ELR (cell line): Measurements from ENCODE around the gene HHATL.

ENCODE experiments used
- DNase-seq: peaks from one replicate; pipeline ENCODE4 v3.0.0-alpha.2; 2015; ENCODE audit warnings: low read depth

Gene HHATL

DNA sequence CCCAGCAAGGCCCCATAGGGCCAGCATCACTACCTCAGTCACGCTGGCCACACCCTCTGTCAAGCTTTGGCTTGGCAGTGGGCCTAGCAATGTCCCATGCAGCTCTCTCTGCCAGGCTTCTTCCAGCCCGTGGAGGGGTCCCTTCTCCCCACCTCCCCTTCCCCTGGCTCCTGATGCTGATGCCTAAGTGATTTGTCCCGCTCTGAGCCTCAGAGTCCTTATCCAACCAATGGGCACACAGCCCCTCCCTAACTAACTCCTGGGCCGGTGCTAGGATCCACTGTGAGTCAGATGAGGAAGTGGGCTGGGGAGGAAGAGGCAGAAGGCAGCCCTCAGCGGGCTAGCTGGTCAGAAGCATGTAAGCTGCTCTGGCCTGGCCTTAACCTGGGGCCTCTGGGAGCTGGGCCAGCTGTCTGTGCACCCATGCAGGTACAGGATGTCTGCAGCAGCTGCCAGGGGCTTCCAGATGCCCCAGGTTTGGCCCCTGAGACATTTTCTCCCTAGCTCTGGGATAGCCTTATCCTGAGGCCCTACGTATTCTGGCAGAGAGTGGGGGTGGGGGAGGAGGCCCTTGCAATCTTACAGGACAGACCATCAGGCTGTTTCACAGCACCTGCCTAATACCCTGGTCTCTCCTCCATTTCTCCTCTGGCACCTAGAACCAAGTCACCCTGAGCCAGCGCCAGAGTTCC, 49.8 kb downstream of the HHATL start:
- peak; percentile 89 for DNase-seq

DNA sequence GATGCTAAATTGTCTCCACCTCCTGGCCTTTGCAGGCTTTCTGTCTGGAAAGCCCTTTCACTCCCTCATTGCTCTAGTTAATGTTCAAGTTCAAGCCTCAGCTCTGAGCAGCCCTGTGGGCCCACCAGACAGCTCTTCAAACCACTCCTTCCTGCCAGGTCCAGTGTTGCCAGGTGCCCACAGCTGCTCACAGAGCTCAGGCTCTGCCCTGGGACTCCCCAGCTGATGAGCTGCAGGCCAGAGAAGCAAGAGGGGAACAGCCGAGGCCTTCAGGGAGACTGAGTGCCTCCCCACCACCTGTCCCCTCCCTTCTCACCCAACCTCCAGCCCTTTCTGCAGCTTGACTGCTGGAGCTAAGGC, 50.4 kb downstream of the HHATL start:
- no peak for DNase-seq

DNA sequence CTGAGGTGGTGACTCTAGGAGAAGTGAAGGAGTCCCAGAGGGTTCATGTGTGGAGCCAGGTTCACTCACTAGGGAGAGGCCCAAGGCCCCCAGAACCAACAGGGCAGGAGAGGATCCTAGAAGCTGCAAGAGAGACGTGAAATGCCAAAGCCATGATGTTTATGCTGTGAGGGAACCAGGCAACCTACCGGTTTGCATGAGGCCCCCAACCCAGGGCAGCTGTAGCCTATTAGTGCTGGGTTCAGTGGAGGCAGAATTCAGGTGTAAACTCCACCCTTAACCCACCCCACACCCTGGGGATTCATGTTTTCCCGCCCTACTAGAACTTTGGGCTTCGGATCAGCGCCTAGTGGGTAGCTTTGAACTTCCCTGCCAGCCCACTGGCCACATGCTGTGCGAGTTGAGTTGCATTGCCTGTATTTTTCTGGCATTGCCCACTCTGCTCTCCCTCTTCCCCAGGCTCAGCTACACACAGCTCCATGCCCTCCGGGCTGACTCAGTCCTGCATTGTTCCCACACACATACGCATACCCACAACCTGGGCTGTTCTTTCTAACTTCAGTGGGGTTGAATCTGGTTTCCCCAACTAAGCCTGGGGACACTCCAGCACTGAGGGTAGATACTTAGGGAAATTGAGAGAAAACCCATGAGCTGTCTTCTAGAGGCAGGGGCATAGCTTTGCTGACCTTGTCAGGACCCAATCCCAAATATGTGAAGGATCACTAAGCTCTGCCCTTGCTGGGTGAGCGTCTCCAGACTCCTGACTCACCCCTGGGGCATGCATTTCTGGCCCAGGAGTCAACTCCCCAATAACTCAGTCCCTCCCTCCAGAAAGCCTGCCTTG, 51.1 kb downstream of the HHATL start:
- DNase-seq, result peak; percentile 82

DNA sequence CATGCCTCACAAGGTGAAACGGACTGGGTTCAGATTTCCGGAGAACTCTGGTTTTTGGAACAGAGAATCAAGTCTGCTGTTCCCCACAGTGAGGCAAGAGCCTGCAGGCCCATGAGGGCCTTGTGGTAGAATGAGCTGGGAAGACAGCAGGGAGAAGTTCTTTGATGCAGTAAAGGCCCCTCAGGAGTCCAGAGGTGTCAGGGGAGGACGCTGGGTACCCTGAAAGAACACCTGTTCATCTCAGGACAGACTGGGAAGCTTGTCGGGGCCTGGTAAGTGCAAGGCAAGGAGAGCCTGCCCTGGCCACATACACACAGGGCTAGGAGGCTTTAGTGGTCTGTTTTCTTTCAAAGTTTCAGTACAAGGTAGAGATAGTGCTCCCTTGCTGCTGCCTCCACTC, 52.8 kb downstream of the HHATL start:
- no peak for DNase-seq

DNA sequence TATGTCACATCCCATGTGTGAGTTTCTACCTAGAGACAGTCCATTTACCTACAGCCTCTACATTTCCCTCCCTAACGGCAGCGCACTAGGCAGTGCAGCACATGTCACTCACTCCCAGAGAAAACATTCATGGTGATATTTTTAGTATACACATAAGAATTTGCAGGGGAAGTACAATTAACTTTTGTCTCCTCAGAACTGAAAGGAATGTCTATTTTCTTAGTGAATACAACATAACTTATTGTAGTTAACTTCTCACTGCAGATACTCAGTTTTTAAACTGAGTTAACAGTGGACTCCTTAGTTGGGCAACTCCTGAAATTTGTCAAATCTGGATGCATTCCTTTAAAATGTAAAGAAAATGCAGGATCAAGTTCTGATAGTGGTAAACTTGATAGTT, 53.6 kb downstream of the HHATL start:
- no peak for DNase-seq

DNA sequence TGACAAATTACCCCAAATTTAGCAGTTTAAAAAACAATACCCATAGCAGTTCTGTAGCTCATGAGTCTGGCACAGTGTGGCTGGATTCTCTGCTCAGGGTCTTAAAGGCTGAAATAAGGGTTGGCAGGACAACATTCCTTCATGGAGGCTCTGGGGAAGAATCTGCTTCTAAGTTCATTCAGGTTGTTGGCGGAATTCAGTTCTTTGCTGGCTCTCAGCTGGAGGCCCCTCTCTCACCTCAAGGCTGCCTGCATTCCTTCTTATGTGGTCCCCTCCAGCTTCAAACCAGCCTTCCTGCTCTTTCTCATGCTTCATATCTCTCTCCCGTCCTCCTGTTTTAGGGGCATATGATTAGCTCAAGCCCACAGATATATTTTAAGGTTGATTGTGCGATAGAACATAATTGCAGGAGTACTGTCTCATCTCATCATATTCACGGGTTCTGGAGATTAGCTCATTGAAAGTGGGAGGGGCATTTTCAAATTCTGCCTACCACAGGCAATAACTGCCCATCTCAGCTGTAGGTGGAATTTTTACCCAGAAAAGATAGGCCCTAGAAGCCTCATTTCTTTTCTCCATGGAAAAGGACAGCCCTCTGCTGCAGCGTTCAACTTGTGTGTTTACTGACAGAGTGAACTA, 54.7 kb downstream of the HHATL start:
- DNase-seq, result no peak
